GM18508 (cell line): ENCODE results near the gene C2orf42.
"Not testable (repeated sequence)": the region's sequence is repeated elsewhere in the genome, so short reads cannot be mapped to it uniquely, and the experiment has no call there.

Experiments used
- ATAC-seq: cut with Tn5 transposase; IDR thresholded peaks from one replicate; pipeline ENCODE4 v1.9.1; 2021; ENCODE audit warnings: moderate number of reproducible peaks; ENCODE audit not compliant: insufficient read depth, unreplicated experiment

C2orf42 gene

DNA sequence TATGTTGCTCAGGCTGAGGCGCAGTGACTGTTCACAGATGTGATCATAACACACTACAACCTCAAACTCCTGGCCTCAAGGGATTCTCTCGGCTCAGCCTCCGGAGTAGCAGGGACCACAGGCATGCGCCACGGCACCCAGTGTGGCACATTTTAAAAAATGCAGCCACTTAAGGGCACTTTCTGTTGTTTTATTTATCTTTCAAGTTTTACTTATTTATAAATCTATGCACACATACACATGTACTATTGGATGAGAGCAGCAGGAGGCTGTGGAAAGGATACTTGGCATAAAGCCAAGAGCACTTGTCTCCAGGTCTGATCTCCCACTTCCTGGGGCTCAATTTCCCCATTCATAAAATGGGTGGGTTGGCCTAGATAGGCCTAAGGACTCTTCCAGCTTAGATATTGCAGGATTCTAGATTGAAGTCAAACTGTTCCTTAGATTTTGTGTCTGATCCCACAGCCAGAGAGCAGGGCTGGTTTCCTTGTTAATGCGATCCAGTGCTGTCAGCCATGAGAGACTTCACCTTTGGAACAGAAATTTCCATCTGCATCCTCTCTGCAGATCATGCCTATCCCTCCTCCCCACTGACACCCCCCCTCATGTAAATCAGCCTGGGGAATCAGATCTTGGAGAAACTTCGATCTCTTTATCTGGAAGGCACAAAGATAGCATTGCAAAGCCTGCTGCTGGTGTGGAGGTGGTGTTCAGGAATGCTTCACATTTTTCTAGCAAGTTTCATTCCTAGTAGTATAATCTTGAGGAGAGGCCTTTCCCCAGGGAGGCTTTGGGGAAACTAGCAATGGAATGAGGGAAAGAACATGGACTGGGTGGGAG is 78.8 kb downstream of the C2orf42 start:
- no peak for ATAC-seq

DNA sequence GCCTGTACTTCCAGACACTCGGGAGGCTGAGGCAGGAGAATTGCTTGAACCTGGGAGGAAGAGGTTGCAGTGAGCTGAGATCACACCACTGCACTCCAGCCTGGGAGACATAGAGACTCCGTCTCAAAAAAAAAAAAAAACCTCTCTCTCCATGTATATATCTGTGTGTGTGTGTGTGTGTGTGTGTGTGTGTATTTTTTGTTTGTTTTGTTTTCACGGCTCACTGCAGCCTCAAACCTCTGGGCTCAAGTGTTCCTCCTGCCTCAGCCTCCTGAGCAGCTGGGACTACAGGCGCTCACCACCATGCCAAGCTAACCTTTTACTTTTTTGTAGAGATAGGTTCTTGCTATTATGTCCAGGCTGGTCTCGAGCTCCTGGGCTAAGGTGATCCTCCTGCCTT is 80.4 kb downstream of the C2orf42 start:
- not testable (repeated sequence) for ATAC-seq

DNA sequence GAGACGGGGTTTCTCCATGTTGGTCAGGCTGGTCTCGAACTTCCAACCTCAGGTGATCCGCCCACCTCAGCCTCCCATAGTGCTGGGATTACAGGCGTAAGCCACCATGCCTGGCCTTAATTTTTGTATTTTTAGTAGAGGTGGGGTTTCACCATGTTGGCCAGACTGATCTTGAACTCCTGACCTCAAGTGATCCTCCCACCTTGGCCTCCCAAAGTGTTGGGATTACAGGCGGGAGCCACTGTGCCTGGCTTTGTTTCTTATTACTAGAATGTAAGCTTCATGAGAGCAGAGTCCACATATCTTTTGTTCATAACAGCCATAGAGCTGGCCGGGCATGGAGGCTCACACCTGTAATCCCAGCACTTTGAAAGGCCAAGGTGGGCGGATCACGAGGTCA is 84.7 kb downstream of the C2orf42 start:
- not testable (repeated sequence) for ATAC-seq

DNA sequence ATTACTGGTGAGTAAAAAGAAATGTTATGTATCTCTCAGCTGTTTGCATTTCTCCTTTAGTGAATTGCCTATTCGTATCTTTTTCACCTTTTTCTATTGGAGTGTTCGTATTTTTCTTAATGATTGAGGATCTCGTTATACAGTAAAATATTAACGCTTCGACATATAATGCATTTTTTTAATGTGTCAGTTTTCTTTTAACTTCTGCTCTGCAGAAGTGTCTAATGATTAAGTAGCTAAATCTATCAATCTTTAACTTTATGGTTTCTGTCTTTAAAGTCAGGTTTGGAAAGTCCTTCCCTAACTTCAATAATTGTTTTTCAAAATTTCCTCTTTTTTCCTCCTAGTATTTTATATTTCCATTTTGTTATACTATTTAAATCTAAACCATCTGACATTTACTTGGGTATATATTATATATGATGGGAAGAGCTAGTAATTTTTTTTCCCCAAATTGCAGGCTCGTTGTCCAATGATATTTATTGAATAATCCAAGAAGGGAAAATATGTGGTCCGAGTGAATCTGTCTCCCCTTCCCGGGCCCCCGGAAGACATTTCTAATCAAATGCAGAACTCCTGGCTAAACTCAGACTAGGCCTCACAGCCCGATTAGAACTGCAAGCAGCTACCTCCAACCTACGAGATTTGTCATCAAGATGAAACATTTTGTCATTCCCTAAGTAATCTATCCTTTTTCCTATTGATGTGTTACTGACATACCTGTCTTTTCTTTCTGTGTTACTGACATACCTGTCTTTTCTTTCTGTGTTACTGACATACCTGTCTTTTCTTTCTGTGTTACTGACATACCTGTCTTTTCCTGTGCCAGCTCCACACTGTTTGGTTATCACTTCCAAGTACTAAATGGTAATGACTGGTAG is 86.3 kb downstream of the C2orf42 start:
- no peak for ATAC-seq

DNA sequence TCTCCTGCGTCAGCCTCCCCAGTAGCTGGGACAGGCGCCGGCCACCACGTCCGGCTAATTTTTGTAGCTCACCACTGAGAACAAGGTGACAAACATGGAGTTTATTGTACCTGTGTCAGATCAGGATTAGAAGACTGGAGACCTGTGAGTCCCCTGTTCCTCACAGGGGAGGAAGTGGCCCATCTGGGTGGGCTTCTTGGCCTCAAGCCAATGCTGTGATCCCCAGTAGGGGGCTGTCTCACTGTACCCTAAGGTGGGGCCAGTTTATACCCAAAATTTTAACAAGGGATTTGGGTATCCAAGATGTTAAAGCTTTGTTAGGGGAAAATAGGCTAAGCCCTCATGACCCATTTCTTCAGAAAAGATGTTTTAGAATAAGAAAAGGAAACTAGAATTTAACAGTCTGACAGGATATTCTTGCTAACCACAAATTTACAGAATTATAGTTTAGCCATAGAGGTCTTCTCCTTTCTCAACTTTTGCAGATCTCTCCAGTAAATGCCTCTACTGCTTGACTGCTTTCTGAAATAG is 87.2 kb downstream of the C2orf42 start:
- ATAC-seq, result no peak

DNA sequence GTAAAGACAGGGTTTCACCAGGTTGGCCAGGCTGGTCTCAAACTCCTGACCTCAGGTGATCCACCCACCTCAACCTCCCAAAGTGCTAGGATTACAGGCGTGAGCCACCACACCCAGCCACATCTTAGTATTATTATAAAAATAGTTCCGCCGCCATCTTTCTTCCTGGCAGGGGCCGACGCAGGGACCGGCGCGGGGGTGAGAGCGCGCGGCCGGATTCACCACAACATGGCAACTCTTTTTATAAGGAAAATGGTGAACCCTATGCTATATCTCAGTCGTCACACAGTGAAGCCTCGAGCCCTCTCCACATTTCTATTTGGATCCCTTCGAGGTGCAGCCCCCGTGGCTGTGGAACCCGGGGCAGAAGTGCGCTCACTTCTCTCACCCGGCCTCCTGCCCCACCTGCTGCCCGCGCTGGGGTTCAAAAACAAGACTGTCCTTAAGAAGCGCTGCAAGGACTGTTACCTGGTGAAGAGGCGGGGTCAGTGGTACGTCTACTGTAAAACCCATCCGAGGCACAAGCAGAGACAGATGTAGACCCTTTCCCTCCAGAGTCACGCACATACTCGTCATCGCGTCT is 88.4 kb downstream of the C2orf42 start:
- not testable (repeated sequence) for ATAC-seq

DNA sequence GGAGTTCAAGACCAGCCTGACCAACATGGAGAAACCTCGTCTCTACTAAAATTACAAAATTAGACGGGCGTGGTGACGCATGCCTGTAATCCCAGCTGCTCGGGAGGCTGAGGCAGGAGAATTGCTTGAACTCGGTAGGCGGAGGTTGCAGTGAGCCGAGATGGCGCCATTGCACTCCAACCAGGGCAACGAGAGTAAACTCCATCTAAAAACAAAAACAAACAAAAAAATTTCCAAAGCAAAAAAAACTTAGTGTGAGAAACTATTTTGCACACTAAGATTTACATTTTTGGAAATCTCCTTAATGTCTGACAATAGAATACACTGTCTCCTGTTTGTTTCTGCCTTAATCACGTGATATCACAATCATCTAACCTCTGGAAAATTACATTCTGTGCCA is 89.1 kb downstream of the C2orf42 start:
- not testable (repeated sequence) for ATAC-seq

DNA sequence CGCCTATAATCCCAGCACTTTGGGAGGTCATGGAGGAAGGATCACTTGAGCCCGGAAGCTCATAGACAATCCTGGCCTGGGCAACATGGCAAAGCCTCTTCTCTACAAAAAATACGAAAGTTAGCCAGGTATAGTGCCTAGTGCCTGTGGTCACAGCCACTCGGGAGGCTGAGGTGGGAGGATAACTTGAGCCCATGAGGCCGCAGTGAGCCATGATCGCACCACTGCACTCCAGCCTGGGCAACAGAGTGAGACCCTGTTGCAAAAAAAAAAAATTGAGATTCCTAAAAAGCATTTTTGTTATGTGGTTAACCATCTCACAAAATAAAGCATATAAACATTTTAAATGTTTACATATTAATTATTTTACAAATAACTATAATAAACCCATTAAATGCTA is 89.6 kb downstream of the C2orf42 start:
- no peak for ATAC-seq
